Activated T-helper 1 cell treated with anti-CD3 and anti-CD28 coated beads, Interleukin-2, amount 50 U/mL, for 16 hours (primary cell): ENCODE results near the gene CENPT.
A peak's percentile ranks its signal among the peaks of the same experiment; 100 is the strongest.
"Not testable (repeated sequence)": the region's sequence is repeated elsewhere in the genome, so short reads cannot be mapped to it uniquely, and the experiment has no call there.

ENCODE experiments used
- DNase-seq, 2 donors: peaks; one replicate each; pipeline ENCODE4 v3.0.0-alpha.2; 2020; ENCODE audit warnings: low read depth in 1 of 2, low spot score in 1 of 2

Gene CENPT

DNA sequence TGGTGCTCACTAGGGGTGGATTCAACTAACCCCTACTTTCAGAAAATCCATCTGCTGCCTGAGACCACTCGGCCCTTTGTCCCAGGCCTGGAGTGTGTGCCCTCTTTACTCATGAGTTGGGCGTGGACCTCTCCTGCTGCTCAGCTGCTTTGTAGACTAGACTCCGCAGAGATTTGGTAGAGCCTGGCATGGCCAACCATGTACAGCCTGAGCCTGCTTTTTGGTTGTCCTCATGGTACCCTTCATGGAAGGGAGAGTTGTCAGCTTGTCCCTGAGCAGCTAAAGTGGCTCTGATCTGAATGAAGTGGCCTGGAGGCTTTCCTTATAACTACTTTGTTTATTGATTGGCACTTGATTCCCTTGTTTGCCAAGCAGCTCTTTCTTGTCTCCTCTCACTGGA is 26.9 kb upstream of the CENPT start:
- no peak for DNase-seq

DNA sequence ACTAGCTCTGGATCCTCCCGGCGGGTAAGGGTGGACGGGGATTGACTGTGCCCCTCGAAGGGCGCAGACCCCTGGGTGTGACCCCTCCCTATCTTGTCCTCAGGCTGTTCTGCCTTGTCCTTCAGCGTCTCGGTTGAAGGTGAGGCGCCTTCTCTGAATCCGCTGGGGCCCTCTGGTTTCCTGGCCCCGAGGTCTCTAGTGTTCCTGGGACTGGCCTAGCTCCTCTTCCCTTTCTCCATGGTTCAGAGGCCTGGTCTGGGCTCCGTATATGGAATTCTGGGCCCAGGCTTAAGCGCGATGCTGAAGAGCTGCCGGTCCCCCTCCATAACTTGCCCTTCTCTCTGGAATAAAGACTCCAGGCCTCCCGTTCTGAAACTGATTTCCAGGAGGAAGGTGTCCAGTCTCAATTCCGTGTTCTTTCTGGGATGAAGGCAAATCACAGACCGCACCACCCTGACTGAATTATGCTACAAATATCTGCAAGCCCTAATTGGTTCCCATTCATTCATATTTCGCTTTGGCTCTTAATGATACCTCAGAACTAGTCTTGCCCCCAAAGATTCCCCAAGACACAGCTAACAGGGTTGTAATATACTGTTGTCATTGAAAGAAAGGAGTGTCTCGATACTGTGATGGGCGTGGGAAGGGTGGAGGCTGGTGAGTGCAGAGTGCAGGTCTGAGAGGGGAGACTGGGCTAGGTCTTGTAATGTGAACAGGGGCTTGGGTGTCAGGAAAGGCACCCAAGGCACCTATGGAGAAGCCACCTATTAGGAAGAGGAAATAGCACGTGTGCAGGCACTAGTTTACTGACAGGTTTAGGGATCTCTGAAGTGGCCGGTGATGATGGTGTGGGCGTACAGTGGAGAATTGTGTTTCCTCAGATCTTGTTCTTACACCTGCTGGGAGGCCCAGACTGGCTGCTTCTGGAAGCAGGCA is 26.2 kb upstream of the CENPT start:
- no peak for DNase-seq

DNA sequence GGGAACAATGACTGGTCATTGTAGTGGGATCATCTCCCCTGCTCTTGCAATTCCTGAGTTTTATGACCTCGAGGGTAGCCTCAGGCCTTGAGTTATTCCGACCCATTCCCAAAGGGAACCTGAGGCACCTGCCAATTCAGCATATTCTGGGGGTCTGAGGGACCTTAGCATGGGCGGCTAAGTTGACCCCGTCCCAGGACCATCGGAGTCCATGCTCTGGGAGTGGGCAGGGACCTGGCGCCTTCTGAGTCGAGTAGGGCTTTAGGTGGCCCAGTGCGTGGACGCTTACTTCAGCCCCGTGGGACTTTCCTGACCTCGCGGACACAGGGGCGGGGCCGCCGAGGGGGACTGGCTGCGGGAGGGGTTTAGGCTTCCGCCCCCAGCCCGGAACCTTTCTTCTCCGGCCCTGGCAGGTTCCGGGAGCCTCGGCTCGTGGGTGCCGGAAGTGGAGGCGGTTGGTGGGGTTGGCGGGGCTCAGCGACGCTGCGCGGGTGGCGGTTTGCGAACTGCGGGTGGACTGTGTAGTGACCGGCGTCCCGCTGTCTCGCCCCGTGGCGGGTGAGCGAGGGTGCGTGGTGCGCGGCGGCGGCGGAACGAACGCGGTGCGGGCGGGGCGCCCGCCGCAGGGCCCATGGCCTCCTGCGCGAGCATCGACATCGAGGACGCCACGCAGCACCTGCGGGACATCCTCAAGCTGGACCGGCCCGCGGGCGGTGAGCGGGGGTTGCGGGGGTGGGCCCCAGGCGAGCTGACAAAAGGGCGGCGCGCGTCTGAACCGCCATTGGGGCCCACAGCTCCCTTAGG is 25.3 kb upstream of the CENPT start, which contains the start of gene EDC4:
TSS of gene EDC4 (plus strand) at position 422 of the 804 bp plus-strand sequence. CDS start at position 632, 210 bp downstream.
- peak; percentile 73 to 86 for DNase-seq

DNA sequence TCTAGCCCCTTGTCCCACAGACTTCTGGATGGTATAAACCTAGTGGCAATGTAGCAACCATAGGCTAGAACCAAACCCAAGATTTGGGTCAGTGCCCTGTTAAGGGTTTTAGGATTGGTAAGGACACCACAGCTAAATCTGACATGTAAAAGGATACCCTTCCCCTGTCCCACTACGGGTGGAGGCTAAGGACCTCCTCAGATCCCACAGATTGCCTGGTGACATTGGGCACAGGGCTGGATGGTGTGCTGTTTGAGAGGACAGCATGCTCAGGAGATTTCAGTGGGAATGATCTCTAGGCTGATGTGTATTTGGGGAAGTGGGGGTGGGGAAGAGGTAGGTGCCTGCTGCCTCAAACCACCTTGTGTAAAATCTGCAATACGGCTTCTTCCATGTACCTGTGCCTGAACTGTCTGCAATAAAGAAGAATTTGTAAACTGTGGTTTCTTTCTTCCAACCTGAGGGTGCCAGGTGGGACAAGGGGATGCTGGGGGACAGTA is 24.7 kb upstream of the CENPT start:
- no peak for DNase-seq

DNA sequence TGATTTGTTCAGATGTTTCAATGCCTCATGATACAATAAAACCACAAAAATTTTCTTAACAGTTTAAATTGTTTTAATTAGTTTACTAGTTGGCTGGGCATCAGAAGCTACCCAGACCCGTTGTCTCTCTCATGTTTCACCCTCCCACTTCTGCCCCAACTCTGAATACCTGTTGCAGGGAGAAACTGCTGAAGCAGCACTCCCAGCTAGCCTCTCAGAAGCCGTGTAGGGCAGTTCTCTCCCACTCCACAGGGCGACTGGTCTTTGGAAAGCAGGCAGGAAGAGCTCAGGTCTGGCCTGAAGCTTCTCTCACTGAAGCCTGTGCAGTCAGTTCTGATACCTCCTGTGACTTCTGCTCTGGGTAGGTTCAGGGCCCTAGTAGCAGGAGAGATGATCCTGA is 23.8 kb upstream of the CENPT start:
- no peak for DNase-seq

DNA sequence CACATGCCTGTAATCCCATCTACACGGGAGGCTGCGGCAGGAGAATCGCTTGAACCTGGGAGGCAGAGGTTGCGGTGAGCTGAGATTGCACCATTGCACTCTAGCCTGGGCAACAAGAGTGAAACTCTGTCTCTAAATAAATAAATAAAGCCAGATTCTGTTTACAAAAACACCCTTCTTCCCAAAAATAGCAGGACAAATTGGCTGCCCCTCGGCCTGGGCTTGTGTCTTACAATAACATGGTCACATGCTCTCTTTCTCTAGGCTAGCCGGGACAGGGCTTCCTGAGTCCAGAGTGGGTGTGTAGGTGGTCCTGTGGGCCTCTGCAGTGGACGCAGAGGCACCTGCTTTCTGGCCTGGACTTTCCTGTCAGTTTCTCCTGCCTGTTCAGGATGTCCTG is 22.2 kb upstream of the CENPT start:
- DNase-seq, result no peak

DNA sequence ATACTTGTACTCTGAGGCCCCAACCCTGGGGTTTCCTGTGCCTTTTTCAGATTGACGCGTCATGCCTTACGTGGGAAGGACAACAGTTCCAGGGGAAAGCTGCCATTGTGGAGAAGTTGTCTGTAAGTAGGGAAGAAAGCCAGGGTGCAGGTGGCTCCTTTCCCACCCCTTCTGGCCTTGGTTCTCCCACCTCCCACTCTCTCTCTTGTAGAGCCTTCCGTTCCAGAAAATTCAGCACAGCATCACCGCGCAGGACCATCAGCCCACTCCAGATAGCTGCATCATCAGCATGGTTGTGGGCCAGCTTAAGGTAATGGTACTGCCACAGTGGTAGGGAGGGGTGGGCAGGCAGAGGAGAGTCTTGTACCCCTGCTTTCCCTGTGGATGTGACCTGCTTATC is 20.8 kb upstream of the CENPT start:
- no peak for DNase-seq

DNA sequence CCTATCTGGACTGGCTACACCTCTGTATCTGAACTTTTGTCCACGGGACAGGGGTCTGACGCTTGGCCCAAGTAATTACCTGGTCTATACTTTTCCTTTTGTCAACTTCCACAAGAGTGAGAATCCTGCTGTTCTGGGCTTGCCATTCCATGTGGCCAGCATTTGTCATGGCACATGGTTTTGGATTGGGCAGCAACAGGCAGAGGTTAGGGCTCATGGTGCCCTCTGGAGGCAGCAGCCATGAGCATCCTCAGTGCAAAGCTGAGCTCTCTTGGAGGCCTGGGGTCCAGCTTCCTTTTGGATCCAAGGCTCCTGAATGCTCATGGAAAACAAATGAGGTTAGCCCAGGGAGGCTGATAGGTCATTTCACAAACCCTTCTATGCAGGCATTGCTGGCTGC is 17.8 kb upstream of the CENPT start:
- DNase-seq, result no peak

DNA sequence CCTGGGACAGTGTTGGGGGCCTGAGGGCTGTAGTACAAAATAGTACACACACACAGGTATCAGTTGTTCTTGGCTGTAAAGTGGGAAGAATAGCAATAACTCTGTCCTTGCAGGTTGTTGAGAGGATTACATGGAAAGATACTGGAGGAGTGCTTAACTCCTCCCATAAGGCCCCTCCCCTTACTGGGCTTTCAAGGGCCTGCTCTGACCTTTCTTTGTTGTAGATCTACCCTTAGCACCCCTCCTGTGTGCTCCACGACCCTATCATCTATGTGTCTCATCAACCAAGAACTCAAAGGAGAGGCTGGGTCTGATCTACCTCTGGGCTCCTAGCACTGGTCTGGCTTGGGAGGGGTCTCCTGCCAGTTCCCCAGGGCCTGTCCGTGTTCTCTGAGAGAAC is 17.1 kb upstream of the CENPT start:
- DNase-seq, result no peak

DNA sequence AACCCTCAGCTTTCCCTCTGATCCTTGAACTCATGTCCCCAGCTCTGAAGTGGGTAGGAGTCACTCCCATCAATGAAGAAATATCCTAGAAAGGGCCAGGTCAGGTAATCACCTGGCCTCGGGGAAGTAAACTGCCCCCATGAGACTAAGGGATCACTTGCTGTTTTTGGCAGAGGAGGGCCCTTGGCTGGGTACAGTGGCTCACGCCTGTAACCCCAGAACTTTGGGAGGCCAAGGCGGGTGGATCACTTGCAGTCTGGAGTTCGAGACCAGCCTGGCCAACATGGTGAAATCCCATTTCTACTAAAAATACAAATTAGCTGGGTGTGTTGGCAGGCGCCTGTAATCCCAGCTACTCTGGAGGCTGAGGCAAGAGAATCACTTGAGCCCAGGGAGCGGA is 16.6 kb upstream of the CENPT start:
- DNase-seq, result not testable (repeated sequence)

DNA sequence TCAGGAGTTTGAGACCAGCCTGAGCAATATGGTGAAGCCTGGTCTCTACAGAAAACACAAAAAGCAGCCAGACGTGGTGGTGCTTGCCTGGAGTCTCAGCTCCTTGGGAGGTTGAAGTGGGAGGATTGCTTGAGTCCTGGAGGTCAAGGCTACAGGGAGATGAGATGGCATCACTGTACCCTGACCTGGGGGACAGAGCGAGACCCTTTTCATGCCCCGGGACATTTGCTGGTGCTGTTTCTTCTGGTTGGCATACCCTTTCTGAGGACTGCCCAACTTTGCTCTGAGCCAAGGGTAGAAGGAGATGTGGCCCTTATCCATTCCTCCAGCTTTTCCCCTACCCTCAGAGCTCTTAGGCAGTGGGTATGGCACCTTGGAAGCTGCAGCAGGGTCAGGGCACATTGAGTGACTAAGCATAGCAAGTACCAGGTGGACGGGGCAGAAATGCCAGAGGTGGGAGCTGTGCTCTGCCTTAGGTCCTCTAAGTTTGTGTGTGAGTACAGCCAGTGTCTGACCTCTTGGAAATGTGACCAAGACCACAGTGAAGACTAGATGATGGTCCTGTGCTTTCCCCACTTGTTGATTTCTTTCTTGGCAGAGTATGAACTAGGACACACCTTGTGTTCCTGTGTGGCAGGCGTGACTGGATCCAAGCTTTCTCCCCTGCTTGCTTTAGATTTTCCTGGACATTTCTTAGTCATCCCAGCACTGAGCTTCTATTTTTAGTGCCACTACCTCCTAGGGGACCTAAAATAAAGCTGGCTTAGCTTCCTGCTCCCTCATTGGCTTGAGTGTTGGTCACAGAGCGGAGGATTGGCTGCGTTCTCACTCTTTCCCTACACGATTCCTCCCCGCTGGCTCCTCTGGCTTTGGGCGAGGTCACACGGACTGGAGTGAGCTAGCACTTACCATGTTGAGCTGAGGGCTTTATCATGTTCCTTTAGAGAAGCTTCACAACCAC is 15.4 kb upstream of the CENPT start:
- DNase-seq, result no peak

DNA sequence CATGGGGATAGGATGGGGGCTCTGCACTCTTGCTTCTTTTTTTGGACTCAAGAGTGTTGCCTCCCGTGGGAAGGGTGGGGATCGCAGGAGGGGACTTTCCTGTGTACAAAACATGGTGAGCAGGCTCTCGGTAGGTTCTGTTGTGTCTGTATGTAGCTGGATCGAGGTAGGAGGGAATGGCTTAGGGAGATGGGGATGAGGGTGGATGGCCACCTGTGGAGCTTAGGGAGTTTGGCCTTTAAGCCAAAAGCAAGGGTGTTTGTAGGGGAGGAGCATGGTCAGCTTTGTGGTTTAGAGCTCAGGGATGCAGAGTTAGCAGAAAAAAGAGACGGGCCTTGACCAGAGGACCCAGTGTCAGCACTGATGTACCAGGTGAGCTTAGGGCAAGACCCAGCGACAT is 14.4 kb upstream of the CENPT start:
- no peak for DNase-seq

DNA sequence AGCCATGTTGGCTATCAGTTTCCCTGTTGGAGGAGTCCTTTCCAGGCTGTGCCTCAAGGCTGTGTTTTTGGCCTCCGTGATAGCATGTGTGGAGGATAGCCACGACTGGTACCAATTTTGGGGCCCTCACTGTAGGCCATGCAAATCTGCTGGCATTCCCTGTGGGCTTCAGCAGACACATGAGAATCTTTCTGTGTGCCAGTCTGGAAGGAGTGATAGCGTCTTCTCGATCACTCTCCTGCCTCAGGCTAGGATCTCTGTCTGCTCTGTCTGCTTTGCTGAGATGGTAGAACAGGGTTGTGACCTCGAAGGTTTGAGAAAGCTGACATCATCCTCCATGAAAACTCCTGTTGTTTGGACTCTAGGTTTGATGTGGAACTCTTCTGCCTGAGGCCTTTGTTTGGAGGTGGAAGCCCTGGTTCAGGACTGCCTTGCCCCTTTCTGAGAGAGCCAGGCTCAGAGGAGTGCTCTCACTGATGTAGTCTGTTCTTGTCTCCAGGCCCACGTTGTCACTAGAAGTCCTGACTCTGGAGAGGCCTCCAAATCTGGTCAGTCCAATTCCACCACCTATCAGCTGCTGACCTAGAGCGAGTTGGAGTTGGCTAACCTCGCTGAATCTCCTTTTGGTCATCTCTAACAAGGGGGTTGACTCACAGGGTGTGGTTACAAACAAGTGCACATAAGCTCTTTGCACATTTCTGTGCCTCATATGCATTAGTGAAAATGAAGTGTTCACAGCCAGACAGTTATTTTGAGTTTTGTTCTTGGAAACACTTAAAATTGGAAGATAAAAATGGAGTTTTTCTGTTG is 13.3 kb upstream of the CENPT start:
- no peak for DNase-seq

DNA sequence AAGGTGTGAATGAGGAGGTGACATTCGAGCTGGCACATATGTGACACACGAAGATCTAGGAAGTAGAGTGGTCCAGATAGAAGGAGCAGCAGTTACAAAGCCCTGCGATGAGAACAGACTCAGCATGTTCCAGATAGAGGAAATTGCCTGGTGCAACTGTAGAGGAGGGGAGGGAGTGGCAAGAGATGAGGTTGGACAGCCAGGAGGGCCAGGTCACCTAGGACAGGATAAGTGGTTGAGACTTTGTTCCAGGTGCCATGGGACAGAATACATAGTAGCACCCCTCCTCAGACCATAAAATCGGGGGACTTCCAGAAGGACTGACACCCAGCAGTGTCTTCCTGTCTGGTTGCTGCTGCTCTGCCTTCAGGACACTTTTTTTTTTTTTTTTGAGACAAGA is 11.0 kb upstream of the CENPT start:
- DNase-seq, result no peak

DNA sequence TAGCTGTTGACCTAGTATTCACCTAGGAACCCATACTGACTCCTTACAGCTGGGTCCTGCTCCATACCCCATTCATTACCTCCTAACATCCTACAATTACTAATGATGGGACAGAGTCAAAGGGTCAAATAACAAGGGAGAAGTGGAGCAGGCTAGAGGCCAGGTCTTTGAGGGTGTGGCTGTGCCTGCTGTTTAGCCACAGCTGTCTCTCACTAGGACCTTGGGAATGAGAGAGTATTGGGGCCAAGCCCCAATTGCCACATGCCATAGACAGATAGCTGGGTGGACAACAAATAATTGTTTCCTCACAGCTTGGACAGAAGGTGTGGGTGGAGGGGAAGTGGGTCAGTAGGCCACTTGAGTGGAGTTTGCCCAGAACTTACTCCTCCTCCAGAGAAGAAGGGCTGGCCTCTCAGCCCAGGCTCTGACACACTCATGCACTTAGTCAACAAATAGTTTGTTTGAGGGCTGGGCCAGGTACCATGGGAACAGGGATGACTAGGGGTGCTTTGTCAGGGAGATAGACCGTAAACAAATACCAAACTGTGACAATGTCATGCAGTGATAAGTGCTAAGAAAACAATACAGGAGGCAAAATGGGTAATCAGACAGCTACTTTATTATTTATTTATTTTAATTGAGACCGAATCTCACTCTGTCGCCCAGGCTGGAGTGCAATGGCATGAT is 10.2 kb upstream of the CENPT start:
- no peak for DNase-seq

DNA sequence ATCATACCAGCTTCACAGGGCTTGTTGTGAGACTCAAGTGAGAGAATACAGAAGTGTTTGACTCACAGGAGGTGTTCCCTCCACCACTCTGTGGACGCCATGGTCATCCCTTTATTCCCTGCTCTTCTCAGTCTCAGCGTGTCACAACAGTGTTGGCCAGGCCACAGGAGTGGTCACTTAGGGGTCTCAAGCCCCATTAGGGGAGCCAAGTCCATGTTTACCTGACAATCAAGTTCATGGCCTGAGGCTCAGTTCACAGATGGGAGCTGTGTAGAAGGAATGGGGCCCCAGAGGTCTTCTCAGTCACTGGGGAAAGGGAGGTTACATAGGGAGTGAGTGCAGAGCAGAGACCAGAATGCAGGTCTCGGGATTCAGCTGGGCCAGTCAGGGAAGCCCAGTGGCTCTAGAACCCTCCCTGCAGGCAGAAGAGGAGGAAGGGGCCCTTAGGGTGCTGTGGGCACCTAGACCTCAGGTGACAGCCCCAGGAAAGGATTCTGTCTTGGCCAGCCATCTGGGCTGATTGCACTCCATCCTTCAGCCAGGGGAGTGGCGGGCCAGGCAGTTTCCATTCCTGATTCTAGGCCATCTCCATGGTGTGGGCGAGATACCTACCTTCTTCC is 9.5 kb upstream of the CENPT start:
- DNase-seq, result no peak

DNA sequence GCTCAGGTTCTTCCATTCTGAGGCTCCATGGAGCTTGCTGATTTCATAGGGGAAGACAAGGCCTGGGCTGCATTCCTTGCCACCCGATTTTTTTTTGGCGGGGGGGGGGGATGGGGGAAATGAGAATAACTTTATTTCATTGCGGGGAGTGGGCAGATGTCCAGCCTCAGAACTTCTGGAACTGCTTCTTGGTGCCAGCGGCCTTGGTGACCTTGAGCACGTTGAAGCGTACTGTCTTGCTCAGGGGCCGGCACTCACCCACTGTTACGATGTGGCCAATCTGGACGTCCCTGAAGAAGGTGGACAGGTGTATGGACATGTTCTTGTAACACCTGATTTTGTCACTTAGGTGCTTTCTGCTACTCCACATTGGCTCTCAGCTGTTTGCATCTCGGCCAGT is 8.3 kb upstream of the CENPT start:
- DNase-seq, result no peak

DNA sequence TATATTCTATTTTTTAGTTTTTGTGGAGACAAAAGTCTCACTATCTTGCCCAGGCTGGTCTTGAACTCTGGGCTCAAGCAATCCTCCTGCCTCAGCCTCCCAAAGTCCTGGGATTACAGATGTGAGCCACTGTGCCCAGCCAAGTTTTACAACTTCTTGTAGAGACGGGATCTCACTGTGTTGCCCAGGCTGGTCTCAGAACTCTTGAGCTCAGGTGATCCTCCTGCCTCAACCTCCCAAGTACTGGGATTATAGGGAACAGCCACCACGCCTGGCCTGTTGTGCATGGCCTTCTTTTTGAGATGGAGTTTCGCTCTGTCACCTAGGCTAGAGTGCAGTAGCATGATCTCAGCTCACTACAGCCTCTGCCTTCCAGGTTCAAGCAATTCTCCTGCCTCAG is 6.2 kb upstream of the CENPT start:
- DNase-seq, result no peak

DNA sequence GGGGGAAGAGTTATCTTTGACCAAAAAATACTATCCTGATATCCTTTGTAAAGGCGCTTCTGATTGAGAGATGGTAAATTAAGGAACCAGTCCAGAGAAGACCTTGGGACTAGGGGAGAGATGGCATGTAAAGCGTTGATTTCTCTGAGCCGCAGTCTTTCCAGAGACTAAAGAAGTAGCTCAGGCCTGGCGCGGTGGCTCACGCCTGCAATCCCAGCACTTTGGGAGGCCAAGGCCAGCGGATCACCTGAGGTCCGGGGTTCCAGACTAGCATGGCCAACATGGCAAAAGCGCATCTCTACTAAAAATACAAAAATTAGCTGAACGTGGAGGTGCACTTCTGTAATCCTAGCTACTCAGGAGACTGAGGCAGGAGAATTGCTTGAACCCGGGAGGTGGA is 625 bp upstream of the CENPT start:
- no peak for DNase-seq
